HEK293 (cell line): Measurements from ENCODE around the gene SLC16A5.

Experiments
- GLIS1 ChIP-seq: fragments of 450-650 bp; formaldehyde crosslinking; IDR thresholded peaks from 2 replicates; pipeline ENCODE4 v1.5.1; 2016; ENCODE audit warnings: missing biosample characterization, missing genetic modification characterization
- HOXD13 ChIP-seq: sonication (generic); formaldehyde crosslinking; IDR thresholded peaks from 2 replicates; pipeline ENCODE4 v1.8.0; 2022; ENCODE audit warnings: missing genetic modification reagents, borderline replicate concordance
- KLF16 ChIP-seq: fragments of 450-650 bp; formaldehyde crosslinking; IDR thresholded peaks from 2 replicates; pipeline ENCODE4 v1.5.1; 2017; ENCODE audit warnings: missing biosample characterization, missing genetic modification characterization
- KLF7 ChIP-seq: fragments of 450-650 bp; formaldehyde crosslinking; IDR thresholded peaks from 2 replicates; pipeline ENCODE4 v1.5.1; 2016; ENCODE audit warnings: missing biosample characterization, missing genetic modification characterization, borderline replicate concordance
- PRDM10 ChIP-seq: fragments of 450-650 bp; formaldehyde crosslinking; IDR thresholded peaks from 2 replicates; pipeline ENCODE4 v1.5.1; 2016; ENCODE audit warnings: missing biosample characterization, missing genetic modification characterization
- SP2 ChIP-seq: fragments of 450-650 bp; formaldehyde crosslinking; IDR thresholded peaks from 2 replicates; pipeline ENCODE4 v1.5.1; 2016; ENCODE audit warnings: missing biosample characterization, missing genetic modification characterization
- ZBTB26 ChIP-seq: fragments of 450-650 bp; formaldehyde crosslinking; optimal IDR thresholded peaks from 2 replicates; pipeline ENCODE3; 2016; ENCODE audit warnings: missing biosample characterization, mild to moderate bottlenecking, missing genetic modification characterization
- ZBTB8A ChIP-seq: fragments of 450-650 bp; formaldehyde crosslinking; IDR thresholded peaks from 2 replicates; pipeline ENCODE4 v1.5.1; 2016; ENCODE audit warnings: missing biosample characterization, missing genetic modification characterization
- ZFP41 ChIP-seq: fragments of 450-650 bp; formaldehyde crosslinking; IDR thresholded peaks from 2 replicates; pipeline ENCODE4 v1.5.1; 2016; ENCODE audit warnings: missing biosample characterization, missing genetic modification characterization, borderline replicate concordance
- ZNF112 ChIP-seq: fragments of 450-650 bp; formaldehyde crosslinking; IDR thresholded peaks from 2 replicates; pipeline ENCODE4 v1.5.0; 2017; ENCODE audit warnings: missing biosample characterization, missing genetic modification characterization
- ZNF157 ChIP-seq: fragments of 450-650 bp; formaldehyde crosslinking; IDR thresholded peaks from 2 replicates; pipeline ENCODE4 v1.5.1; 2016; ENCODE audit warnings: missing biosample characterization, missing genetic modification characterization
- ZNF16 ChIP-seq: fragments of 450-650 bp; formaldehyde crosslinking; IDR thresholded peaks from 2 replicates; pipeline ENCODE4 v1.5.1; 2016; ENCODE audit warnings: low read depth, missing biosample characterization, missing genetic modification characterization
- ZNF174 ChIP-seq: fragments of 450-650 bp; formaldehyde crosslinking; IDR thresholded peaks from 2 replicates; pipeline ENCODE4 v1.5.0; 2017; ENCODE audit warnings: missing biosample characterization, mild to moderate bottlenecking, missing genetic modification characterization
- ZNF2 ChIP-seq: fragments of 450-650 bp; formaldehyde crosslinking; IDR thresholded peaks from 2 replicates; pipeline ENCODE4 v1.5.1; 2016; ENCODE audit warnings: missing biosample characterization, missing genetic modification characterization
- ZNF266 ChIP-seq: fragments of 450-650 bp; formaldehyde crosslinking; IDR thresholded peaks from 2 replicates; pipeline ENCODE4 v1.5.1; 2016; ENCODE audit warnings: missing biosample characterization, missing genetic modification characterization, low read depth
- ZNF302 ChIP-seq: fragments of 450-650 bp; formaldehyde crosslinking; IDR thresholded peaks from 2 replicates; pipeline ENCODE4 v1.5.1; 2016; ENCODE audit warnings: missing biosample characterization, missing genetic modification characterization, low read depth
- ZNF366 ChIP-seq: fragments of 450-650 bp; formaldehyde crosslinking; conservative IDR thresholded peaks from 2 replicates; pipeline ENCODE4 v1.5.1; 2016; ENCODE audit warnings: missing biosample characterization, missing genetic modification characterization
- ZNF423 ChIP-seq: fragments of 450-650 bp; formaldehyde crosslinking; IDR thresholded peaks from 2 replicates; pipeline ENCODE4 v1.5.1; 2016; ENCODE audit warnings: missing biosample characterization, missing genetic modification characterization
- ZNF48 ChIP-seq: fragments of 450-650 bp; formaldehyde crosslinking; IDR thresholded peaks from 2 replicates; pipeline ENCODE4 v1.5.1; 2016; ENCODE audit warnings: missing biosample characterization, missing genetic modification characterization
- ZNF549 ChIP-seq: fragments of 450-650 bp; IDR thresholded peaks from 2 replicates; pipeline ENCODE4 v1.5.1; 2018; ENCODE audit warnings: missing biosample characterization, missing genetic modification characterization, mild to moderate bottlenecking, inconsistent platforms, moderate library complexity
- ZNF610 ChIP-seq: fragments of 450-650 bp; formaldehyde crosslinking; IDR thresholded peaks from 2 replicates; pipeline ENCODE4 v1.5.1; 2016; ENCODE audit warnings: missing biosample characterization, missing genetic modification characterization, borderline replicate concordance
- ZNF623 ChIP-seq: fragments of 450-650 bp; formaldehyde crosslinking; IDR thresholded peaks from 2 replicates; pipeline ENCODE4 v1.5.1; 2016; ENCODE audit warnings: missing biosample characterization, missing genetic modification characterization
- ZNF624 ChIP-seq: fragments of 450-650 bp; formaldehyde crosslinking; IDR thresholded peaks from 2 replicates; pipeline ENCODE4 v1.5.1; 2017; ENCODE audit warnings: missing biosample characterization, missing genetic modification characterization
- ZNF664 ChIP-seq: fragments of 450-650 bp; formaldehyde crosslinking; IDR thresholded peaks from 2 replicates; pipeline ENCODE4 v1.5.1; 2016; ENCODE audit warnings: missing biosample characterization, missing genetic modification characterization
- ZNF777 ChIP-seq: fragments of 450-650 bp; formaldehyde crosslinking; IDR thresholded peaks from 2 replicates; pipeline ENCODE4 v1.5.1; 2017; ENCODE audit warnings: missing biosample characterization, missing genetic modification characterization, borderline replicate concordance
- TF ChIP-seq, protein P1 (sequence below): fragments of 450-650 bp; formaldehyde crosslinking; IDR thresholded peaks from 2 replicates; pipeline ENCODE4 v1.5.1; 2016; ENCODE audit warnings: missing biosample characterization, missing genetic modification characterization
- TF ChIP-seq, protein P2 (sequence below): fragments of 450-650 bp; IDR thresholded peaks from 2 replicates; pipeline ENCODE4 v1.5.1; 2018; ENCODE audit warnings: missing biosample characterization, mild to moderate bottlenecking, missing genetic modification characterization

The SLC16A5 gene

DNA sequence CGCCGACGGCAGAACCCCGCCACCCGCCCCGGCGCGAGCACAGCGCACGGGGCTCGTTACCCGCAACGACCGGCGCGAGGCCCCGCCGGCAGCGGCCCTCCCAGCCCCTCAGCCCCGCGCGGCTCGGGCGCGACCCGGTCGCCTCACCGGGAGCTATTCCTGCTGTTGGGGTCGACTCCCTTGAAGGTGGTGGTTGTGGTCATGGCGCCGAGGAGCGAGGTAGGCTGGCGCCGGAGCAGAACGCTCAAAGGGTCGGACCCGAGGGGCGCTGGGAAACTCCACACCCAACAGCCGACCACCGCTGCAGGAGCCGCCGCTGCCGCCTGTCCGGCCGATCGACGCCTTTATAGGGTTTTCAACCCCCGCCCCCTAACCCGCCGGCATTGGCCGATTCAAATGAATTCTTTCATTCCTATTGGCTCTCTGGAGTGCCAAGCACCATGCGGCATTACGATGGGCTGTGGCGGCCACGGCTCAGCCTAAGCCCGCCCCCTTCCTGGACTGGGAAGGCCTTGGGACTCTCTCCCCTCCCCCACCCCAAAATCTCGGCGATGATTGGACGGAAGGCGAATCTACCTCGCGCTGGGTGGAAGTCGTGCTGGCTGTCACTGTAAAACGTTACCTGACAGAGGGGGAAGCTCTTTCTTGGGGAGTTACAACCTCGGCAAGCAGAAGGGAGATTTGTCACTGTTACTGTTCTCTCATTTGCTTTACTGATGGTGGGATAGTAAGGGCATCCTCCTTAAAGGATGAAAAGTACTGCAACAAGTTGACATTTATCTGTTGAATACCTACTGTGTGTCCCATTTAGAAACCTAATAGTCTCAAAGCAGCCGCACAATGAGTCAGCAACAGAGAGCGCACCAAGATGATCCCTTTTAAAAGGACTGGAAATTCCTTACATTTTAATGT, 66.7 kb downstream of the SLC16A5 start, which contains the start of gene JPT1 (continued):
- TF ChIP-seq ZNF623 (tag by site-specific recombination) (no peak), ZNF112 (tag by site-specific recombination) (no peak), ZBTB8A (peak; percentile 66), ZNF423 (tag by site-specific recombination) (no peak), ZNF610 (tag by site-specific recombination) (no peak), KLF16 (tag by site-specific recombination) (peak; percentile 72), ZNF366 (tag by site-specific recombination) (no peak), ZNF157 (tag by site-specific recombination) (no peak), ZNF16 (tag by site-specific recombination) (no peak), ZBTB26 (tag by site-specific recombination) (peak; percentile 71), ZNF549 (tag by site-specific recombination) (no peak), ZNF266 (no peak), ZNF48 (no peak), PRDM10 (peak; percentile 82; the same call in 1 of the 2 replicates), ZNF2 (tag by site-specific recombination) (peak; percentile 24; the same call in 1 of the 2 replicates), SP2 (tag by site-specific recombination) (peak; percentile 99), ZNF624 (no peak), ZNF302 (tag by site-specific recombination) (no peak), ZFP41 (tag by site-specific recombination) (no peak), ZNF664 (tag by site-specific recombination) (no peak), KLF7 (tag by site-specific recombination) (no peak; the same call in 1 of the 2 replicates), ZNF777 (tag by site-specific recombination) (no peak), ZNF174 (no peak), HOXD13 (CRISPR knock-in tag) (no peak), GLIS1 (tag by site-specific recombination) (peak; percentile 15; the same call in 1 of the 2 replicates)
- TF ChIP-seq, protein P1, sequence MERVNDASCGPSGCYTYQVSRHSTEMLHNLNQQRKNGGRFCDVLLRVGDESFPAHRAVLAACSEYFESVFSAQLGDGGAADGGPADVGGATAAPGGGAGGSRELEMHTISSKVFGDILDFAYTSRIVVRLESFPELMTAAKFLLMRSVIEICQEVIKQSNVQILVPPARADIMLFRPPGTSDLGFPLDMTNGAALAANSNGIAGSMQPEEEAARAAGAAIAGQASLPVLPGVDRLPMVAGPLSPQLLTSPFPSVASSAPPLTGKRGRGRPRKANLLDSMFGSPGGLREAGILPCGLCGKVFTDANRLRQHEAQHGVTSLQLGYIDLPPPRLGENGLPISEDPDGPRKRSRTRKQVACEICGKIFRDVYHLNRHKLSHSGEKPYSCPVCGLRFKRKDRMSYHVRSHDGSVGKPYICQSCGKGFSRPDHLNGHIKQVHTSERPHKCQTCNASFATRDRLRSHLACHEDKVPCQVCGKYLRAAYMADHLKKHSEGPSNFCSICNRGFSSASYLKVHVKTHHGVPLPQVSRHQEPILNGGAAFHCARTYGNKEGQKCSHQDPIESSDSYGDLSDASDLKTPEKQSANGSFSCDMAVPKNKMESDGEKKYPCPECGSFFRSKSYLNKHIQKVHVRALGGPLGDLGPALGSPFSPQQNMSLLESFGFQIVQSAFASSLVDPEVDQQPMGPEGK (tag by site-specific recombination), result peak; percentile 74
- TF ChIP-seq, protein P2, sequence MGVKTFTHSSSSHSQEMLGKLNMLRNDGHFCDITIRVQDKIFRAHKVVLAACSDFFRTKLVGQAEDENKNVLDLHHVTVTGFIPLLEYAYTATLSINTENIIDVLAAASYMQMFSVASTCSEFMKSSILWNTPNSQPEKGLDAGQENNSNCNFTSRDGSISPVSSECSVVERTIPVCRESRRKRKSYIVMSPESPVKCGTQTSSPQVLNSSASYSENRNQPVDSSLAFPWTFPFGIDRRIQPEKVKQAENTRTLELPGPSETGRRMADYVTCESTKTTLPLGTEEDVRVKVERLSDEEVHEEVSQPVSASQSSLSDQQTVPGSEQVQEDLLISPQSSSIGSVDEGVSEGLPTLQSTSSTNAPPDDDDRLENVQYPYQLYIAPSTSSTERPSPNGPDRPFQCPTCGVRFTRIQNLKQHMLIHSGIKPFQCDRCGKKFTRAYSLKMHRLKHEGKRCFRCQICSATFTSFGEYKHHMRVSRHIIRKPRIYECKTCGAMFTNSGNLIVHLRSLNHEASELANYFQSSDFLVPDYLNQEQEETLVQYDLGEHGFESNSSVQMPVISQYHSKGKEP (tag by site-specific recombination), result no peak
